ENCODE measurements around the gene PDE6A. TPM values are rescaled to one million over a fixed set of nuclear protein-coding genes. Genes with fewer than 3 reads are reported as not detected.
A peak's percentile ranks its signal among the peaks of the same experiment; 100 is the strongest.
"Not testable (repeated sequence)": the region's sequence is repeated elsewhere in the genome, so short reads cannot be mapped to it uniquely, and the experiment has no call there.

Gene PDE6A
- total RNA-seq, 2 donors from 2014 or later = not detected

GRCh38 chr5:149871471-149871870 lies 73.1 kb downstream of the PDE6A start:
- H3K27me3 Mint-ChIP-seq = peaks cover 35% of the 10 kb centered on the region
- H3K9me3 ChIP-seq (ENCODE audit: control insufficient read depth, low read length, poor library complexity, severe bottlenecking) = no peaks in the 10 kb centered on the region
- no peaks in the 10 kb centered on the region for H3K36me3 Mint-ChIP-seq (ENCODE audit: low read depth)
- DNase-seq (no peak), ATAC-seq (no peak)
- H3K27ac Mint-ChIP-seq = no peak overlapping the region
- H3K4me1 Mint-ChIP-seq = peaks cover 10% of the 10 kb centered on the region
- peak overlapping the region; percentile 45 for H3K4me3 Mint-ChIP-seq

- peaks cover 35% of the 10 kb centered on the region for H3K27me3 Mint-ChIP-seq
- no peaks in the 10 kb centered on the region for H3K36me3 Mint-ChIP-seq (ENCODE audit: low read depth)
- no peak for DNase-seq
- no peaks in the 10 kb centered on the region for H3K9me3 ChIP-seq (ENCODE audit: control insufficient read depth, low read length, poor library complexity, severe bottlenecking)
- no peak overlapping the region for H3K4me3 Mint-ChIP-seq
- no peak for ATAC-seq
- no peak overlapping the region for H3K27ac Mint-ChIP-seq
- H3K4me1 Mint-ChIP-seq = peaks cover 10% of the 10 kb centered on the region
Observed at GRCh38 chr5:149870697-149871096, 73.9 kb downstream of the PDE6A start.

GRCh38 chr5:149870232-149870631 lies 74.4 kb downstream of the PDE6A start:
- H3K36me3 Mint-ChIP-seq (ENCODE audit: low read depth) = no peaks in the 10 kb centered on the region
- H3K4me3 Mint-ChIP-seq = no peak overlapping the region
- DNase-seq (no peak), ATAC-seq (no peak)
- no peak overlapping the region for H3K27ac Mint-ChIP-seq
- H3K9me3 ChIP-seq (ENCODE audit: control insufficient read depth, low read length, poor library complexity, severe bottlenecking) = no peaks in the 10 kb centered on the region
- H3K27me3 Mint-ChIP-seq = peaks cover 35% of the 10 kb centered on the region
- peaks cover 10% of the 10 kb centered on the region for H3K4me1 Mint-ChIP-seq

- no peak for DNase-seq
- Mint-ChIP-seq H3K27ac (peak overlapping the region; percentile 39), H3K4me3 (no peak overlapping the region), H3K27me3 (peaks cover 35% of the 10 kb centered on the region), H3K36me3 (ENCODE audit: low read depth) (no peaks in the 10 kb centered on the region), H3K4me1 (peaks cover 10% of the 10 kb centered on the region)
- no peak for ATAC-seq
- no peaks in the 10 kb centered on the region for H3K9me3 ChIP-seq (ENCODE audit: control insufficient read depth, low read length, poor library complexity, severe bottlenecking)
Observed at GRCh38 chr5:149869411-149869821, 75.2 kb downstream of the PDE6A start.

- no peak for DNase-seq
- Mint-ChIP-seq H3K4me1 (peaks cover 10% of the 10 kb centered on the region), H3K36me3 (ENCODE audit: low read depth) (no peaks in the 10 kb centered on the region), H3K4me3 (no peak overlapping the region), H3K27ac (no peak overlapping the region), H3K27me3 (peaks cover 25% of the 10 kb centered on the region)
- H3K9me3 ChIP-seq (ENCODE audit: control insufficient read depth, low read length, poor library complexity, severe bottlenecking) = no peaks in the 10 kb centered on the region
- ATAC-seq = no peak
Observed at GRCh38 chr5:149865746-149866145, 78.8 kb downstream of the PDE6A start.

- H3K36me3 Mint-ChIP-seq (ENCODE audit: low read depth) = no peaks in the 10 kb centered on the region
- ATAC-seq = no peak
- H3K27me3 Mint-ChIP-seq = peaks cover 12% of the 10 kb centered on the region
- H3K9me3 ChIP-seq (ENCODE audit: control insufficient read depth, low read length, poor library complexity, severe bottlenecking) = no peaks in the 10 kb centered on the region
- DNase-seq = no peak
- H3K4me1 Mint-ChIP-seq = peaks cover 9% of the 10 kb centered on the region
- no peak overlapping the region for H3K4me3 Mint-ChIP-seq
- H3K27ac Mint-ChIP-seq = no peak overlapping the region
Observed at GRCh38 chr5:149863830-149864229, 80.8 kb downstream of the PDE6A start.

- Mint-ChIP-seq H3K4me1 (peaks cover 9% of the 10 kb centered on the region), H3K27ac (no peak overlapping the region), H3K36me3 (ENCODE audit: low read depth) (no peaks in the 10 kb centered on the region), H3K4me3 (no peak overlapping the region), H3K27me3 (peaks cover 7% of the 10 kb centered on the region)
- no peaks in the 10 kb centered on the region for H3K9me3 ChIP-seq (ENCODE audit: control insufficient read depth, low read length, poor library complexity, severe bottlenecking)
- DNase-seq = no peak
- ATAC-seq = no peak
Observed at GRCh38 chr5:149863176-149863575, 81.4 kb downstream of the PDE6A start.

GRCh38 chr5:149860801-149861322 lies 83.7 kb downstream of the PDE6A start:
- no peak overlapping the region for H3K4me3 Mint-ChIP-seq
- H3K36me3 Mint-ChIP-seq (ENCODE audit: low read depth) = no peaks in the 10 kb centered on the region
- H3K27me3 Mint-ChIP-seq = no peaks in the 10 kb centered on the region
- peaks cover 9% of the 10 kb centered on the region for H3K4me1 Mint-ChIP-seq
- peak overlapping the region; percentile 83 for H3K27ac Mint-ChIP-seq
- H3K9me3 ChIP-seq (ENCODE audit: control insufficient read depth, low read length, poor library complexity, severe bottlenecking) = no peaks in the 10 kb centered on the region
- peak; percentile 52 for ATAC-seq
- no peak for DNase-seq

GRCh38 chr5:149859746-149860145 lies 84.8 kb downstream of the PDE6A start:
- H3K4me1 Mint-ChIP-seq = peaks cover 9% of the 10 kb centered on the region
- no peak for ATAC-seq
- H3K9me3 ChIP-seq (ENCODE audit: control insufficient read depth, low read length, poor library complexity, severe bottlenecking) = no peaks in the 10 kb centered on the region
- H3K36me3 Mint-ChIP-seq (ENCODE audit: low read depth) = no peaks in the 10 kb centered on the region
- H3K27me3 Mint-ChIP-seq = no peaks in the 10 kb centered on the region
- H3K27ac Mint-ChIP-seq = peak overlapping the region; percentile 9
- no peak for DNase-seq
- no peak overlapping the region for H3K4me3 Mint-ChIP-seq

GRCh38 chr5:149858481-149858880 lies 86.1 kb downstream of the PDE6A start:
- not testable (repeated sequence) for H3K9me3 ChIP-seq (ENCODE audit: control insufficient read depth, low read length, poor library complexity, severe bottlenecking); ATAC-seq; H3K4me3 Mint-ChIP-seq; H3K27ac Mint-ChIP-seq; H3K36me3 Mint-ChIP-seq (ENCODE audit: low read depth); H3K4me1 Mint-ChIP-seq; DNase-seq; H3K27me3 Mint-ChIP-seq

GRCh38 chr5:149857499-149857898 lies 87.1 kb downstream of the PDE6A start:
- no peaks in the 10 kb centered on the region for H3K27me3 Mint-ChIP-seq
- H3K4me3 Mint-ChIP-seq = no peak overlapping the region
- H3K9me3 ChIP-seq (ENCODE audit: control insufficient read depth, low read length, poor library complexity, severe bottlenecking) = no peaks in the 10 kb centered on the region
- no peak overlapping the region for H3K27ac Mint-ChIP-seq
- ATAC-seq (no peak), DNase-seq (no peak)
- no peaks in the 10 kb centered on the region for H3K36me3 Mint-ChIP-seq (ENCODE audit: low read depth)
- peaks cover 7% of the 10 kb centered on the region for H3K4me1 Mint-ChIP-seq

- Mint-ChIP-seq H3K27ac (peak overlapping the region; percentile 32), H3K36me3 (ENCODE audit: low read depth) (no peaks in the 10 kb centered on the region), H3K4me1 (no peaks in the 10 kb centered on the region), H3K27me3 (no peaks in the 10 kb centered on the region), H3K4me3 (no peak overlapping the region)
- ATAC-seq (no peak), DNase-seq (no peak)
- H3K9me3 ChIP-seq (ENCODE audit: control insufficient read depth, low read length, poor library complexity, severe bottlenecking) = no peaks in the 10 kb centered on the region
Observed at GRCh38 chr5:149855366-149855765, 89.2 kb downstream of the PDE6A start.

GRCh38 chr5:149854866-149855265 lies 89.7 kb downstream of the PDE6A start:
- ATAC-seq = no peak
- H3K4me1 Mint-ChIP-seq = no peaks in the 10 kb centered on the region
- DNase-seq = no peak
- H3K9me3 ChIP-seq (ENCODE audit: control insufficient read depth, low read length, poor library complexity, severe bottlenecking) = no peaks in the 10 kb centered on the region
- H3K36me3 Mint-ChIP-seq (ENCODE audit: low read depth) = no peaks in the 10 kb centered on the region
- H3K27me3 Mint-ChIP-seq = no peaks in the 10 kb centered on the region
- no peak overlapping the region for H3K4me3 Mint-ChIP-seq
- H3K27ac Mint-ChIP-seq = no peak overlapping the region

GRCh38 chr5:149853701-149854100 lies 90.9 kb downstream of the PDE6A start:
- H3K27ac Mint-ChIP-seq = no peak overlapping the region
- no peak for ATAC-seq
- no peaks in the 10 kb centered on the region for H3K4me1 Mint-ChIP-seq
- H3K4me3 Mint-ChIP-seq = no peak overlapping the region
- DNase-seq = no peak
- no peaks in the 10 kb centered on the region for H3K9me3 ChIP-seq (ENCODE audit: control insufficient read depth, low read length, poor library complexity, severe bottlenecking)
- no peaks in the 10 kb centered on the region for H3K36me3 Mint-ChIP-seq (ENCODE audit: low read depth)
- no peaks in the 10 kb centered on the region for H3K27me3 Mint-ChIP-seq
